Keratinocyte (primary cell): ENCODE results near the gene BEST2. TPM values are rescaled to one million over a fixed set of nuclear protein-coding genes. Genes with fewer than 3 reads are reported as not detected.

Experiments
- DNase-seq: peaks from one replicate; pipeline ENCODE4 v3.0.0-alpha.2; 2011; ENCODE audit warnings: low read depth, missing footprints, low spot score
- FAIRE-seq: peaks from 2 replicates; lab custom pipeline; 2011; peaks lifted over from hg19 to GRCh38; lab: Jason Lieb, UNC
- H2AFZ ChIP-seq: 2 replicates; pipeline ENCODE4 v1.6.0; 2012; ENCODE audit warnings: low read length, control low read depth, inconsistent platforms; ENCODE audit not compliant: control insufficient read depth
- H3K27ac ChIP-seq: 2 replicates; pipeline ENCODE4 v1.5.1; 2011; ENCODE audit warnings: low read length; ENCODE audit not compliant: control insufficient read depth, insufficient read depth
- H3K27me3 ChIP-seq: 3 replicates; pipeline ENCODE4 v1.6.0; 2011; ENCODE audit warnings: low read length; ENCODE audit not compliant: control insufficient read depth, insufficient read depth; ENCODE audit errors: extremely low read depth
- H3K36me3 ChIP-seq, 2 experiments: 2 replicates in 1 of 2; 3 replicates in 1 of 2; pipeline ENCODE4 v1.5.1; 2011; ENCODE audit warnings: low read length in 2 of 2, mild to moderate bottlenecking in 1 of 2; ENCODE audit not compliant: control insufficient read depth in 2 of 2, insufficient read depth in 2 of 2; ENCODE audit errors: extremely low read depth in 1 of 2
- H3K4me1 ChIP-seq: 3 replicates; pipeline ENCODE4 v1.5.1; 2011; ENCODE audit warnings: low read length; ENCODE audit not compliant: control insufficient read depth, insufficient read depth; ENCODE audit errors: extremely low read depth
- H3K4me2 ChIP-seq: 3 replicates; pipeline ENCODE4 v1.6.0; 2011; ENCODE audit warnings: low read depth, low read length; ENCODE audit not compliant: control insufficient read depth, insufficient read depth; ENCODE audit errors: extremely low read depth
- H3K4me3 ChIP-seq, 3 experiments: fragments of 200-600 bp in 1 of 3; sonication (generic) in 1 of 3; 2 replicates in 2 of 3; 3 replicates in 1 of 3; pipeline ENCODE4 v1.5.1; 2011 to 2016; ENCODE audit warnings: low read length in 3 of 3, mild to moderate bottlenecking in 3 of 3, control low read depth in 2 of 3, inconsistent platforms in 1 of 3, low read depth in 1 of 3, mixed read lengths in 1 of 3, mixed run types in 1 of 3, moderate library complexity in 1 of 3; ENCODE audit not compliant: control insufficient read depth in 2 of 3, insufficient read depth in 2 of 3; ENCODE audit errors: extremely low read depth in 1 of 3
- H3K79me2 ChIP-seq: 2 replicates; pipeline ENCODE4 v1.6.0; 2012; ENCODE audit warnings: low read length; ENCODE audit not compliant: control insufficient read depth, insufficient read depth
- H3K9ac ChIP-seq: 3 replicates; pipeline ENCODE4 v1.6.0; 2011; ENCODE audit warnings: low read length; ENCODE audit not compliant: control insufficient read depth, insufficient read depth; ENCODE audit errors: extremely low read depth
- H3K9me1 ChIP-seq: 3 replicates; pipeline ENCODE4 v1.6.0; 2011; ENCODE audit warnings: low read length; ENCODE audit not compliant: control insufficient read depth, insufficient read depth; ENCODE audit errors: extremely low read depth
- H3K9me3 ChIP-seq: 2 replicates; pipeline ENCODE4 v1.5.1; 2012; ENCODE audit warnings: low read depth, low read length; ENCODE audit not compliant: control insufficient read depth
- H4K20me1 ChIP-seq: 3 replicates; pipeline ENCODE4 v1.6.0; 2011; ENCODE audit warnings: low read length; ENCODE audit not compliant: control insufficient read depth, insufficient read depth; ENCODE audit errors: extremely low read depth
- EZH2 ChIP-seq: IDR thresholded peaks from one replicate; pipeline ENCODE4 v1.6.1; 2012; ENCODE audit warnings: inconsistent platforms, mild to moderate bottlenecking, low read length, moderate library complexity
- dilution Hi-C: fragments of 300-500 bp; cut with MboI; formaldehyde crosslinking; loops from one replicate; pipeline ENCODE4 v1.7.0; 2020; ENCODE audit warnings: low sequenced_read_pairs; ENCODE audit not compliant: extremely low pct_ligation_motif_present
- polyA plus RNA-seq, 5 experiments: library from polyadenylated mRNA; depleted of rRNA in 3 of 5; stranded (reverse) in 3 of 5; stranded (forward) in 1 of 5; unstranded in 1 of 5; fragments of >200 nt; gene quantifications; 1 replicate in 1 of 5; 2 replicates in 3 of 5; 3 replicates in 1 of 5; pipeline versions ENCODE4 v1.2.1 to v1.2.3, GENCODE V29; 2011 to 2012; ENCODE audit warnings: missing spikeins in 2 of 5, low read depth in 1 of 5, low replicate concordance in 1 of 5
- TF ChIP-seq, protein P1 (sequence below), 3 experiments: IDR thresholded peaks in 1 of 3; conservative IDR thresholded peaks in 1 of 3; optimal IDR thresholded peaks in 1 of 3; 2 replicates in 2 of 3; 3 replicates in 1 of 3; pipeline versions ENCODE3 to v1.5.1; 2011; ENCODE audit warnings: low read length in 3 of 3, mild to moderate bottlenecking in 3 of 3, moderate library complexity in 2 of 3, control low read depth in 1 of 3, inconsistent platforms in 1 of 3; ENCODE audit not compliant: insufficient read depth in 2 of 3; ENCODE audit errors: extremely low read depth in 1 of 3

The BEST2 gene
- polyA plus RNA-seq, 1 donor (not counting 4 experiments of a cell fraction or from before 2014, with no cell fraction given), result not detected

DNA sequence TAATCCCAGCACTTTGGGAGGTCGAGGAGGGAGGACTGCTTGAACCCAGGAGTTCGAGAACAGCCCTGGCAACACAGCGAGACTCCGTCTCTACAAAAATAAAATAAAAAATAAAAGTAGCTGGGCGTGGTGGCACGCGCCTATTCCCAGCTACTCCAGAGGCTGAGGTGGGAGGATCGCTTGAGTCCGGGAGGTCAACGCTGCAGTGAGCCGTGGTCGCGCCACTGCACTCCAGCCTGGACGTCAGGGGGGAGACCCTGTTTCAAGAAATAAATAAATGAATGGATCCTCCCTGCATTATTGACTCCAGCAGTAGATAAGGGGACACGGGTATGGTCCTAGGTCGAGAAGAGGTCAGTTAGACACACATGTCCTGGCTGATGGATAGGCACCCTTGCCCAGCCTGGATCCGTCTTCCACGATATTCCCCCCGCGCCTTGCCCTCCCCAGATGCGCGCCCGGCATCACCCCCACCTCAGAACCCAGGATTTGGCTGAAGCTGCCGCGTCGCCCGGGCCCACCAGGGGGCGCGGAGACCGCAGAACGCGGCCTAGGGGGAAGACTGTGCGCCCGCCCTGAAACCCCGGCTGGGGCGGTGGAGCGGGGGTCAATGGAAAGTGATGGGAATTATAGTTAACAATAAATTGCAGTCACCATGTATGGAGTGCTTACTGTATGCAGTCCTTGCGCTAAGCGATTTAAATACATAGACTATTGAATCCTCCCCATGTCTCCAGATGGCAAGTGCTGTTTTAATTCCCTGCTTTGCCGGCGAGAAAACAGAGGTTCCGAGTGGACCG, 25.8 kb downstream of the BEST2 start:
- peak overlapping the region; percentile 57 to 86 (median 76) for H3K4me3 ChIP-seq
- TF ChIP-seq, protein P1, sequence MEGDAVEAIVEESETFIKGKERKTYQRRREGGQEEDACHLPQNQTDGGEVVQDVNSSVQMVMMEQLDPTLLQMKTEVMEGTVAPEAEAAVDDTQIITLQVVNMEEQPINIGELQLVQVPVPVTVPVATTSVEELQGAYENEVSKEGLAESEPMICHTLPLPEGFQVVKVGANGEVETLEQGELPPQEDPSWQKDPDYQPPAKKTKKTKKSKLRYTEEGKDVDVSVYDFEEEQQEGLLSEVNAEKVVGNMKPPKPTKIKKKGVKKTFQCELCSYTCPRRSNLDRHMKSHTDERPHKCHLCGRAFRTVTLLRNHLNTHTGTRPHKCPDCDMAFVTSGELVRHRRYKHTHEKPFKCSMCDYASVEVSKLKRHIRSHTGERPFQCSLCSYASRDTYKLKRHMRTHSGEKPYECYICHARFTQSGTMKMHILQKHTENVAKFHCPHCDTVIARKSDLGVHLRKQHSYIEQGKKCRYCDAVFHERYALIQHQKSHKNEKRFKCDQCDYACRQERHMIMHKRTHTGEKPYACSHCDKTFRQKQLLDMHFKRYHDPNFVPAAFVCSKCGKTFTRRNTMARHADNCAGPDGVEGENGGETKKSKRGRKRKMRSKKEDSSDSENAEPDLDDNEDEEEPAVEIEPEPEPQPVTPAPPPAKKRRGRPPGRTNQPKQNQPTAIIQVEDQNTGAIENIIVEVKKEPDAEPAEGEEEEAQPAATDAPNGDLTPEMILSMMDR (optimal IDR thresholded peaks at IDR 0.05 in 1 of 3, IDR thresholded peaks at IDR 0.05 in 1 of 3, conservative IDR thresholded peaks at IDR 0.05 in 1 of 3; ENCODE audit: extremely low read depth in 1 of 3, insufficient read depth in 2 of 3, low read length in 3 of 3), result peak; percentile 76 to 95 (median 81)
- no peak for TF ChIP-seq EZH2
- DNase-seq, result no peak
- peak overlapping the region; percentile 79 for H3K9ac ChIP-seq
- H3K27me3 ChIP-seq, result no peaks in the 10 kb centered on the region
- H2AFZ ChIP-seq, result peak overlapping the region; percentile 58
- H3K79me2 ChIP-seq, result peaks cover 3% of the 10 kb centered on the region
- H3K36me3 ChIP-seq, result peaks cover 5 to 11% of the 10 kb centered on the region in 2 experiments
- H4K20me1 ChIP-seq, result no peaks in the 10 kb centered on the region
- H3K4me1 ChIP-seq, result peaks cover 36% of the 10 kb centered on the region
- peak overlapping the region; percentile 93 for H3K4me2 ChIP-seq
- peak overlapping the region; percentile 85 for H3K27ac ChIP-seq
- H3K9me3 ChIP-seq, result no peaks in the 10 kb centered on the region
- no peak for FAIRE-seq
- dilution Hi-C loops, result no loop called here
- H3K9me1 ChIP-seq, result no peaks in the 10 kb centered on the region

DNA sequence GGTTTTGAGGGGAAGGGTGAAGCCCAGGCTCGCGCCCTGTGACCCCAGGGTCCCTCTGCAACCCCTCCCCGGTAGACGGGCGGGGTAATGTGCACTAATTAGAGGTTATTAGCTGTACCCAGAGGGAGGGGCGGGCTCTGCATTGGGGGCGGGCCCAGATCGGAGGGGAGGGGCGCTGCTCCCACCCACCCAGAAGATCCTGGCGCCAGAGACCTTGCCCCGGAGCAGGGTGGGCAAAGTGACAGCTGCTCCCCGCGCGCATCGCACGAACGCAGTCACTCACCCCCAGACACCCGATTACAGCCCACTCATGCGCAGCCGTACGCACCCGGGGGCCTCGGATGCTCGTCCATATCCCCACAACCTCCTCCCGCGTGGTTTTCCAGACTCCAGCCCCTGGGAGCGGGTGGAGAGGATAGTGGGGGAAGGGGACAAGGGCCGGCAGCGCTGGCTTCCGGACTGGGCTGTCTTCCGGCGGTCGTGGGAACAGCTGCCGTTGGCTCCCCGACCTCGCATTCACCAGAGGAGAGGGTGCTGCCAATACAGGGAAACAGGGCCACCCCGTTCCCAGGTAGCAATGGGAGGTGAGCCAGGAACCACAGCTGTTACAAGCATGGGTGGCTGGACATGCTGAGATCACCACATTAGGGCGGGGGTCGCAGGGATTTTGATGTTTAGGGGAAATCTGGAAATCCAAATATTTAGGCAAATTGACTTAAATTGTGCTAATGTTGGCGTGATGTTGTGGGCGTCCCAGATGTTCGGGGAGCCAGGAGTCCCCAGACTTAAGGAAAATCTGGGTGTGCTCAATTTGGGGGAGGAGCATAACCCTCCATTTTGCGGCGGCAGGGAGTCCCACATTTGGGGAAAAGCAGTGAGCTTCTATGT, 26.7 kb downstream of the BEST2 start:
- Histone ChIP-seq H4K20me1 (no peaks in the 10 kb centered on the region), H3K4me3 (peak overlapping the region; percentile 57 to 86 (median 76)), H3K36me3 (peaks cover 2 to 5% of the 10 kb centered on the region in 2 experiments), H3K4me2 (peak overlapping the region; percentile 93), H3K4me1 (peaks cover 42% of the 10 kb centered on the region), H3K9me1 (no peaks in the 10 kb centered on the region), H3K9me3 (no peaks in the 10 kb centered on the region), H3K27ac (peak overlapping the region; percentile 85), H2AFZ (peak overlapping the region; percentile 73), H3K79me2 (peaks cover 3% of the 10 kb centered on the region), H3K9ac (peak overlapping the region; percentile 79), H3K27me3 (no peaks in the 10 kb centered on the region)
- FAIRE-seq, result no peak
- TF ChIP-seq, protein P1 (optimal IDR thresholded peaks at IDR 0.05 in 1 of 3, IDR thresholded peaks at IDR 0.05 in 1 of 3, conservative IDR thresholded peaks at IDR 0.05 in 1 of 3; ENCODE audit: extremely low read depth in 1 of 3, insufficient read depth in 2 of 3, low read length in 3 of 3), result no peak
- TF ChIP-seq EZH2, result no peak
- DNase-seq, result no peak
- dilution Hi-C loops, result no loop called here
